NB4 (cell line): ENCODE results near the gene GBP1.
"Not testable (repeated sequence)": the region's sequence is repeated elsewhere in the genome, so short reads cannot be mapped to it uniquely, and the experiment has no call there.

ENCODE experiments used
- DNase-seq: peaks from one replicate; pipeline ENCODE4 v3.0.0; 2010; ENCODE audit warnings: low read depth
- H3K4me3 ChIP-seq: one replicate; pipeline ENCODE4 v1.5.1; 2011; ENCODE audit warnings: mild to moderate bottlenecking, low read depth, low read length, moderate library complexity
- CTCF ChIP-seq: IDR thresholded peaks from one replicate; pipeline ENCODE4 v1.5.1; 2012; ENCODE audit warnings: low read depth, low read length
- MAX ChIP-seq: IDR thresholded peaks from 2 replicates; pipeline ENCODE4 v1.6.1; 2011; ENCODE audit warnings: low read depth, low read length
- MYC ChIP-seq: IDR thresholded peaks from 2 replicates; pipeline ENCODE4 v1.6.1; 2011; ENCODE audit warnings: low read depth, low read length
- POLR2A ChIP-seq: IDR thresholded peaks from 2 replicates; pipeline ENCODE4 v1.6.1; 2011; ENCODE audit warnings: mild to moderate bottlenecking; ENCODE audit not compliant: insufficient read length; ENCODE audit errors: extremely low read depth

Gene GBP1

GRCh38 chr1:89025928-89026327 lies 39.1 kb downstream of the GBP1 start:
- TF ChIP-seq MAX: no peak
- TF ChIP-seq POLR2A: no peak
- no peak for DNase-seq
- H3K4me3 ChIP-seq: no peak overlapping the region

- no peak for TF ChIP-seq MAX
- no peak for TF ChIP-seq CTCF
- no peak for TF ChIP-seq MYC
- TF ChIP-seq POLR2A: no peak
- DNase-seq: peak; percentile 32
- H3K4me3 ChIP-seq: peak overlapping the region; percentile 90
Measured at GRCh38 chr1:89023026-89023425, 42.0 kb downstream of the GBP1 start.

- DNase-seq: peak; percentile 78
- H3K4me3 ChIP-seq: peak within 1 kb of the TSS; percentile 90
- no peak for TF ChIP-seq CTCF
- no peak for TF ChIP-seq MYC
- TF ChIP-seq MAX: no peak
- no peak for TF ChIP-seq POLR2A
Measured at GRCh38 chr1:89022167-89022959, 42.6 kb downstream of the GBP1 start, which contains the start of gene GBP3. Gene GBP3, minus strand, starts transcription at chr1:89022866. Its CDS starts 2,145 bp downstream, at chr1:89020721.

GRCh38 chr1:89018318-89018717 lies 46.7 kb downstream of the GBP1 start:
- not testable (repeated sequence) for H3K4me3 ChIP-seq, DNase-seq

- DNase-seq: no peak
- TF ChIP-seq MYC: no peak
- no peak for TF ChIP-seq MAX
- no peak overlapping the region for H3K4me3 ChIP-seq
Measured at GRCh38 chr1:89008511-89008910, 56.5 kb downstream of the GBP1 start.

- H3K4me3 ChIP-seq: no peak overlapping the region
- TF ChIP-seq CTCF: no peak
- TF ChIP-seq MAX: no peak
- TF ChIP-seq MYC: no peak
- TF ChIP-seq POLR2A: no peak
- no peak for DNase-seq
Measured at GRCh38 chr1:89005286-89006151, 59.5 kb downstream of the GBP1 start.
